ENCODE data around the gene CACNB2.

- TF ChIP-seq CTCF (IDR thresholded peaks at IDR 0.05) (no peak), POLR2A (IDR thresholded peaks at IDR 0.05) (no peak)
Measured at GRCh38 chr10:18140957-18141845, 977 bp downstream of the CACNB2 start.
